Stimulated activated CD8-positive, alpha-beta memory T cell treated with anti-CD3 and anti-CD28 coated beads, Interleukin-7, amount 100 ng/mL, for 48 hours (primary cell): ENCODE results near the gene KIRREL3.

Source experiments
- DNase-seq, 2 donors: peaks; one replicate each; pipeline ENCODE4 v3.0.0-alpha.2; 2020; ENCODE audit warnings: low read depth in 1 of 2; ENCODE audit errors: extremely low read depth in 1 of 2

KIRREL3 gene

GRCh38 chr11:126548581-126549550, 451.7 kb downstream of the KIRREL3 start:
- no peak for DNase-seq

GRCh38 chr11:126547691-126548090, 452.9 kb downstream of the KIRREL3 start:
- no peak for DNase-seq

GRCh38 chr11:126547161-126547560, 453.4 kb downstream of the KIRREL3 start:
- DNase-seq: no peak

- no peak for DNase-seq
Observed at GRCh38 chr11:126546694-126547093, 453.9 kb downstream of the KIRREL3 start.

- DNase-seq: no peak
Observed at GRCh38 chr11:126546191-126546590, 454.4 kb downstream of the KIRREL3 start.

GRCh38 chr11:126545057-126545555, 455.5 kb downstream of the KIRREL3 start:
- DNase-seq: no peak

- no peak for DNase-seq
Observed at GRCh38 chr11:126544108-126545056, 456.2 kb downstream of the KIRREL3 start.

GRCh38 chr11:126543691-126544090, 456.9 kb downstream of the KIRREL3 start:
- DNase-seq: no peak

- no peak for DNase-seq
Observed at GRCh38 chr11:126542334-126543015, 458.1 kb downstream of the KIRREL3 start.

GRCh38 chr11:126538071-126538470, 462.5 kb downstream of the KIRREL3 start:
- DNase-seq: no peak

- no peak for DNase-seq
Observed at GRCh38 chr11:126537492-126537891, 463.1 kb downstream of the KIRREL3 start.

- no peak for DNase-seq
Observed at GRCh38 chr11:126534141-126534805, 466.3 kb downstream of the KIRREL3 start.

GRCh38 chr11:126533560-126533959, 467.0 kb downstream of the KIRREL3 start:
- no peak for DNase-seq

- DNase-seq: no peak
Observed at GRCh38 chr11:126530416-126530815, 470.2 kb downstream of the KIRREL3 start.

GRCh38 chr11:126529037-126529436, 471.5 kb downstream of the KIRREL3 start:
- DNase-seq: no peak

GRCh38 chr11:126528075-126528474, 472.5 kb downstream of the KIRREL3 start:
- no peak for DNase-seq

GRCh38 chr11:126527651-126528050, 472.9 kb downstream of the KIRREL3 start:
- DNase-seq: no peak

- no peak for DNase-seq
Observed at GRCh38 chr11:126526471-126526870, 474.1 kb downstream of the KIRREL3 start.

GRCh38 chr11:126525702-126526101, 474.9 kb downstream of the KIRREL3 start:
- no peak for DNase-seq

GRCh38 chr11:126525216-126525615, 475.4 kb downstream of the KIRREL3 start:
- no peak for DNase-seq
